ENCODE measurements around the gene TSPAN18. TPM values are rescaled to one million over a fixed set of nuclear protein-coding genes. Genes with fewer than 3 reads are reported as not detected.

TSPAN18 gene
- total RNA-seq, 2 experiments from 2014 or later, result not detected

GRCh38 chr11:44777209-44778194 lies 50.7 kb downstream of the TSPAN18 start:
- no peak overlapping the region for H3K27ac ChIP-seq (ENCODE audit: low read depth, low read length, poor library complexity, severe bottlenecking)
- intact Hi-C loops (cut with micrococcal nuclease; ENCODE audit: unreplicated experiment), result loop anchor here (5.0 kb wide), 1 partner anchor 220 kb away; no protein-coding TSS in a partner anchor

GRCh38 chr11:44778195-44779100 lies 51.7 kb downstream of the TSPAN18 start:
- DNase-seq (ENCODE audit: low spot score), result no peak
- no peaks in the 10 kb centered on the region for H3K79me2 ChIP-seq (ENCODE audit: insufficient read depth, low read depth, low read length)
- POLR2A ChIA-PET, result interaction anchor here (1.0 kb wide), 1 partner anchor 11 kb away, joined by 3 read pairs; no protein-coding TSS in a partner anchor
- intact Hi-C loops (cut with micrococcal nuclease; ENCODE audit: unreplicated experiment), result loop anchor here (5.0 kb wide), 1 partner anchor 221 kb away; no protein-coding TSS in a partner anchor
- H3K9me3 ChIP-seq (ENCODE audit: low read length), result no peaks in the 10 kb centered on the region
- CTCF ChIA-PET (ENCODE audit: unreplicated experiment), result no interaction called here
- H3K4me3 ChIP-seq (ENCODE audit: low read depth, low read length, poor library complexity, severe bottlenecking), result no peak overlapping the region
- H3K4me2 ChIP-seq (ENCODE audit: low read length), result no peak overlapping the region
- no peaks in the 10 kb centered on the region for H3K4me1 ChIP-seq (ENCODE audit: insufficient read depth, low read length, poor library complexity, severe bottlenecking)
- BruUV-seq (replicated peaks), result no TSS peak
- no peaks in the 10 kb centered on the region for H3K9me2 ChIP-seq (ENCODE audit: insufficient read depth, low read length)
- no peaks in the 10 kb centered on the region for H3K36me3 ChIP-seq (ENCODE audit: insufficient read depth, low read length)
- TF ChIP-seq EZH2phosphoT487 (IDR thresholded peaks at IDR 0.05; ENCODE audit: borderline replicate concordance, low read depth, low read length) (no peak), CTCF (conservative IDR thresholded peaks at IDR 0.05; ENCODE audit: low read length) (no peak)
- no peak overlapping the region for H3K27ac ChIP-seq (ENCODE audit: low read depth, low read length, poor library complexity, severe bottlenecking)
- H2AFZ ChIP-seq (ENCODE audit: low read length), result no peak overlapping the region
- H4K20me1 ChIP-seq (ENCODE audit: insufficient read depth, low read length), result no peaks in the 10 kb centered on the region

More at GRCh38 chr11:44777209-44778194, 50.7 kb downstream of the TSPAN18 start:
- H3K4me2 ChIP-seq (ENCODE audit: low read length), result no peak overlapping the region
- H2AFZ ChIP-seq (ENCODE audit: low read length), result no peak overlapping the region
- no peak for DNase-seq (ENCODE audit: low spot score)
- H4K20me1 ChIP-seq (ENCODE audit: insufficient read depth, low read length), result no peaks in the 10 kb centered on the region
- H3K9me2 ChIP-seq (ENCODE audit: insufficient read depth, low read length), result no peaks in the 10 kb centered on the region
- TF ChIP-seq CTCF (conservative IDR thresholded peaks at IDR 0.05; ENCODE audit: low read length), result no peak
- TF ChIP-seq EZH2phosphoT487 (IDR thresholded peaks at IDR 0.05; ENCODE audit: borderline replicate concordance, low read depth, low read length), result no peak
- no peaks in the 10 kb centered on the region for H3K79me2 ChIP-seq (ENCODE audit: insufficient read depth, low read depth, low read length)
- H3K4me3 ChIP-seq (ENCODE audit: low read depth, low read length, poor library complexity, severe bottlenecking), result no peak overlapping the region
- POLR2A ChIA-PET, result interaction anchor here (0.7 to 1.0 kb wide), 2 partner anchors 10 to 501 kb away, joined by 3 read pairs; no protein-coding TSS in a partner anchor
- no TSS peak for BruUV-seq (replicated peaks)
- no peaks in the 10 kb centered on the region for H3K4me1 ChIP-seq (ENCODE audit: insufficient read depth, low read length, poor library complexity, severe bottlenecking)
- CTCF ChIA-PET (ENCODE audit: unreplicated experiment), result no interaction called here
- no peaks in the 10 kb centered on the region for H3K36me3 ChIP-seq (ENCODE audit: insufficient read depth, low read length)
- no peaks in the 10 kb centered on the region for H3K9me3 ChIP-seq (ENCODE audit: low read length)
